ENCODE results near the gene CALN1.

Gene CALN1

GRCh38 chr7:72234086-72234485, 178.1 kb downstream of the CALN1 start:
- TF ChIP-seq CTCF (IDR thresholded peaks at IDR 0.05) = no peak
- TF ChIP-seq ZFX (IDR thresholded peaks at IDR 0.05; ENCODE audit: borderline replicate concordance) = no peak

DNA sequence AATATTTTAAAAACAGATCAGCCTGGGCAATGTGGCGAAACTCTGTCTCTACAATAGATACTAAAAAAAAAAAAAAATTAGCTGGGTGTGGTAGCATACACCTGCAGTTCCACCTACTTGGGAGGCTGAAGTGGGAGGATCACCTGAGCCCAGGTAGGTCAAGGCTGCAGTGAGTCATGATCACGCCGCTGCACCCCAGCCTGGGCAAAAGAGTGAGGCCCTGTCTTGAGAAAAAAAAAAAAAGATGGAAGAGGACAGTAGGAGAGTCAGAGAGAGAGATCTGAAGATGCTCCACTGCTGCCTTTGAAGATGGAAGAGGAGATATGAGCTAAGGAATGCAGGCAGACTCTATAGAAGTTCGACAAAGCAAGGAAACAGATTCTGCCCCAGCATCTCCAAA, 181.9 kb downstream of the CALN1 start:
- TF ChIP-seq ZFX (IDR thresholded peaks at IDR 0.05; ENCODE audit: borderline replicate concordance) (no peak), CTCF (IDR thresholded peaks at IDR 0.05) (no peak)
- H3K27ac ChIP-seq = no peak overlapping the region

More at GRCh38 chr7:72234086-72234485, 178.1 kb downstream of the CALN1 start:
- no peak overlapping the region for H3K27ac ChIP-seq

GRCh38 chr7:72223351-72223750, 188.8 kb downstream of the CALN1 start:
- no peak for TF ChIP-seq CTCF (IDR thresholded peaks at IDR 0.05)
- no peak for TF ChIP-seq ZFX (IDR thresholded peaks at IDR 0.05; ENCODE audit: borderline replicate concordance)
- no peak overlapping the region for H3K27ac ChIP-seq

GRCh38 chr7:72222136-72222535, 190.0 kb downstream of the CALN1 start:
- H3K27ac ChIP-seq = no peak overlapping the region
- no peak for TF ChIP-seq CTCF (IDR thresholded peaks at IDR 0.05)

GRCh38 chr7:72219500-72219899, 192.6 kb downstream of the CALN1 start:
- TF ChIP-seq ZFX (IDR thresholded peaks at IDR 0.05; ENCODE audit: borderline replicate concordance) (no peak), CTCF (IDR thresholded peaks at IDR 0.05) (no peak)
- H3K27ac ChIP-seq = no peak overlapping the region

GRCh38 chr7:72217151-72217550, 195.0 kb downstream of the CALN1 start:
- no peak overlapping the region for H3K27ac ChIP-seq
- TF ChIP-seq ZFX (IDR thresholded peaks at IDR 0.05; ENCODE audit: borderline replicate concordance) (no peak), CTCF (IDR thresholded peaks at IDR 0.05) (no peak)

GRCh38 chr7:72213769-72214168, 198.4 kb downstream of the CALN1 start:
- TF ChIP-seq CTCF (IDR thresholded peaks at IDR 0.05) (no peak), ZFX (IDR thresholded peaks at IDR 0.05; ENCODE audit: borderline replicate concordance) (no peak)
- H3K27ac ChIP-seq = no peak overlapping the region

Data from 22Rv1 (cell line).